ENCODE data around the gene TMEM254. TPM values are rescaled to one million over a fixed set of nuclear protein-coding genes. Genes with fewer than 3 reads are reported as not detected.

Gene TMEM254
- total RNA-seq, 1 donor from 2014 or later = 33.8 TPM

GRCh38 chr10:80140251-80140650, 61.8 kb downstream of the TMEM254 start:
- no peak for DNase-seq (ENCODE audit: low read depth, low spot score)
- Mint-ChIP-seq H3K27ac (ENCODE audit: unreplicated experiment) (no peak overlapping the region), H3K36me3 (ENCODE audit: low read depth) (no peaks in the 10 kb centered on the region), H3K4me1 (peaks cover 45% of the 10 kb centered on the region), H3K4me3 (no peak overlapping the region), H3K9me3 (no peaks in the 10 kb centered on the region), H3K27me3 (ENCODE audit: low read depth) (no peaks in the 10 kb centered on the region)
- no peak for TF ChIP-seq CTCF (conservative IDR thresholded peaks at IDR 0.05)

- peaks cover 47% of the 10 kb centered on the region for H3K4me1 Mint-ChIP-seq
- no peak for DNase-seq (ENCODE audit: low read depth, low spot score)
- H3K27ac Mint-ChIP-seq (ENCODE audit: unreplicated experiment) = no peak overlapping the region
These were observed 63.4 kb downstream of the TMEM254 start for GRCh38 chr10:80141696-80142460.

More at GRCh38 chr10:80141696-80142460, 63.4 kb downstream of the TMEM254 start:
- H3K36me3 Mint-ChIP-seq (ENCODE audit: low read depth) = no peaks in the 10 kb centered on the region
- no peaks in the 10 kb centered on the region for H3K27me3 Mint-ChIP-seq (ENCODE audit: low read depth)
- H3K4me3 Mint-ChIP-seq = no peak overlapping the region
- no peaks in the 10 kb centered on the region for H3K9me3 Mint-ChIP-seq
- TF ChIP-seq CTCF (conservative IDR thresholded peaks at IDR 0.05) = no peak

Other genes with a start within 250 kb of the TMEM254 start
- not detected in 2 replicates for gene SFTPD, start 129.6 kb upstream of the TMEM254 start, total RNA-seq
- 24.1 and 27.5 TPM in 2 replicates for gene PLAC9, start 54.1 kb downstream of the TMEM254 start, total RNA-seq
- gene ANXA11, start 126.9 kb downstream of the TMEM254 start, total RNA-seq = 25.7 and 36.6 TPM in 2 replicates
- gene MAT1A, start 211.0 kb downstream of the TMEM254 start, total RNA-seq = 0.11 TPM in 1 of 2 replicates, not detected in the other